HG02870 (cell line): ENCODE measurements around the gene CASP3.
"Not testable (repeated sequence)": the region's sequence is repeated elsewhere in the genome, so short reads cannot be mapped to it uniquely, and the experiment has no call there.

Source experiments
- ATAC-seq: cut with Tn5 transposase; IDR thresholded peaks from one replicate; pipeline ENCODE4 v1.9.1; 2021; ENCODE audit warnings: mild to moderate bottlenecking, moderate library complexity; ENCODE audit not compliant: unreplicated experiment

Gene CASP3

DNA sequence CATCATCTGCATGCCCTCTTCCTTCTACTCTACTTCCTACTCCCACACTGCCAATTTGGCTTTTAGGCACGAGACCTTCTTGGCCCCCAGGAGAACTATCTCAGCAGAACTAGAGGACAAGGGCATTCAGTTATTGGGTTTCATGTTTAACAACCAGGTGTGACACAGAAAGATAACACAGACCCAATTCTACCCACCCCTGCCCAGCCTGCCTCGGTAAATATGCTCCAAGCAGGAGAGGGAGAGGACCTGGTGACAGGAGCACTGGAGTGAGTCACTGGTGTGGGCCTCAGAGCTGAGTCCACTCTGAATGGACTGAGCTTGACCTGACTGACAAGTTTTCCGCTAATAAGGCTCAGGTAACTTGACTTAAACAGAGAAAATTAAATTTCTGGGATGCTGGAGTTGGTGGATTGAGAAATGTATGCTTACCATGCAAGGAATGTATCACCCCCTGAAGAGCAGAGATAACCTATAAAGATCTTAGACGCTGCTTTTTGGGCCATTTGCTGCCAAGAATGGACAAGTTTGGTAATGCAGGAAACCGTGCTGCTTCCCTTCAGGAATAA, 52.5 kb downstream of the CASP3 start:
- no peak for ATAC-seq

DNA sequence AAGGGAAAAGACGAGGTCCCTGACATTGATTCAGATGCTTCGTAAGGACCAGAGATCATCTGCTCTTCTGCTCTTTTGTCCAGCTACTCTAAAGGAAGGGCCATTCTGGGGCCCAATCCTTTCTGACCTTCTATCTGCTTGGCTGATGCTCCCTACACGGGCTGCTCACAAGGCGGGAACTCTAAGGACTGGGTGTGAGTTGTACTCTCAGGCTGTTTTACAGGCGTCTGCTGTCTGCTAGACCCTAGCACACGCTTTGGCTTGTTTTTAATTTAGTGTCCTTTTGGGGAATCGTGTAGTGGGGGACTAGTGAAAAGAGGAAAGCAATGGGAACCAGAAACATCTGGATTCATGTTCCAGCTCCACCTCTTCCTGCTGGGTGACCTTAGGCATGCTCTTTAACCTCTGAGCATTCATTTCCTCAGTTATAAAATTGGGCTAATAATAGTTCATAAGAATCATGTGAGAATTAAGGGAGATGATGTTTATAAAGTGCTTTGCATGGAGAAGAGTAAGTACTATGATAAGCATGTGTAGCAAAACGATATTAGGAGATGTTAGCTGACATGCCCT, 53.1 kb downstream of the CASP3 start:
- ATAC-seq = no peak

DNA sequence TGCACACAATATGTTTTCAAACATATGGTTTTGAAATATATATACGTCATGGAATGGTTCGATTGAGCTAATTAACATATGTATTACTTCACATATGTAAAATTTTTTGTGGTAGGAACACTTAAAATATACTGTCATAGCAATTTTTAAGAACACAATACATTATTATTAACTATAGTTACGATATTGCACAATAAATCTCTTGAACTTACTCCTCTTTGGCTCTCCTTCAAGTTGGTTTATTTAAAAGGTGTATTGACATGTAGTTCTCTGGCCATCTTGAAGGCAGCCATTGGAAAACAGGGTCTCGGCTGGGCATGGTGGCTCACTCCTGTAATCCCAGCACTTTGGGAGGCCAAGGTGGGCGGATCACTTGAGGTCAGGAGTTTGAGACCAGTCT, 53.8 kb downstream of the CASP3 start:
- no peak for ATAC-seq

DNA sequence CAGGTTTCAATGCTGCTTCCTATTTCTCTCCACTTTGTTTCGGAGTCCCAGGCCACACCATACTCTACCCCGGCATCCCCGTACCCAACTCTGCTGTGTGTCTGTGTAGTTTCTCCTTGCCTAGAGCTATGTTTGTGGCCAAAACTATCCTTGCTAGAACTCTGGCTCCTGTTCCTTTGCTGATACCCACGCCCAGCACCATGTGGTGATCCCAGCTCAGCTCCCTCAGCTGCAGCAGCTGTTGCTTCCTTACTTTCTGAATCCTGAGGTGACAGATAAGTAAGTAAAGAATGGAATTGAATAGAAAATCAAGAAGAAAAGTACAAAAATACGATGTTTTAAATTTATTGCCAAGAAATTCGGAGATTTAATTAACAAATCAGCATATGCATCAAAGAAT, 55.8 kb downstream of the CASP3 start:
- no peak for ATAC-seq

DNA sequence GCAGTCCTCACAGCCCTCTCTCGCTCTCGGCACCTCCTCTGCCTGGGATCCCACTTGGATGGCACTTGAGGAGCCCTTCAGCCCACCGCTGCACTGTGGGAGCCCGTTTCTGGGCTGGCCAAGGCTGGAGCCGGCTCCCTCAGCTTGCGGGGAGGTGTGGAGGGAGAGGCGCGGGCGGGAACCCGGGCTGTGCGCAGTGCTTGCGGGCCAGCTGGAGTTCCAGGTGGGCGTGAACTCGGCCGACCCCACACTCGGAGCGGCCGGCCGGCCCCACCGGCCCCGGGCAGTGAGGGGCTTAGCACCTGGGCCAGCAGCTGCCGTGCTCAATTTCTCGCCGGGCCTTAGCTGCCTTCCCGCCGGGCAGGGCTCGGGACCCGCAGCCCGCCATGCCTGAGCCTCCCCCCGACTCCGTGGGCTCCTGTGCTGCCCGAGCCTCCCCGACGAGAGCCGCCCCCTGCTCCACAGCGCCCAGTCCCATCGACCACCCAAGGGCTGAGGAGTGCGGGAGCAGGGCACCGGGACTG, 57.4 kb downstream of the CASP3 start:
- ATAC-seq = not testable (repeated sequence)

DNA sequence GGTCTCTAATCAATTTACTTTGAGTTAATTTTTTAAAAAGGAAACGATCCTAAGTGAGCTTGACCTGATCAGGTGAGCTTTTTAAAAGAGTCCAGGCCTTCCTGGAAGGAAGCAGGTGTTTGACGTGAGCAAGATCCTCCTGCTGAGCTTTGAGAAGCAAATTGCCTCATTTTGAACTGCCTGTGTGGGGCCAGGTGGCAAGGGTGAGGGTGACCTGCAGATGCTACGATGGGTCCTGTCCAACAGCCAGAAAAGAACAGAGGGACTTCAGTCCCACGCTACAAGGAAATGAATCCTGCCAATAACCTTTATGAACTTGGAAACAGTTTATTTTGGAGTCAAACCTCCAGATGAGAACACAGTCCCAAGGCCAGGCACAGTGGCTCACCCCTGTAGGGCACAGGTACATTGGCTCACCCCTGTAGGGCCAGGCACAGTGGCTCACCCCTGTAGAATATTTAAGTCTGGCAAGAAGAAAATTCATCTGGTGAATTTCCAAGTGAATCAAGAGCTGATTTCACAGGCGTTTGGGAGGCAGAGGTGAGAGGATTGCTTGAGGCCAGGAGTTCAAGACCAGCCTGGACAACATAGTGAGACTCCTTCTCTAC, 58.1 kb downstream of the CASP3 start:
- no peak for ATAC-seq

DNA sequence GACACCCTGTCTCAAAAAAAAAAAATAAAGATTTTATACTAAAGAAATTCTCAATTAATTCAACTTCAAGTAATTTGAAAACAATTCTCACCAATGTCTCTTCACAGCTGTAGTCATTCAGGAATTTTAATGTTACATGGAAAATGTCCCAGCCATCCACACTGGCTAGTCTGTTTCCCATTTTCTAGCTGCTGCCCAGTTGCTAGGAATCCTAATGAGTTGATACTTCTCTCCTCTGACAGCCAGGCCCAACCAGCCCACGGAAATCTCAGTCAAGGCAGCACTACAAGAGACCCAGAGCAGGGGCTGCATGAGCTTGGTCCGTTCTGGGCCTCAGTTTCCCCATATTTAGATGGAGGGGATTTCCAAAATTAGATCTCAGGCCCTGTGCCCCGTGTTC, 59.1 kb downstream of the CASP3 start:
- no peak for ATAC-seq

DNA sequence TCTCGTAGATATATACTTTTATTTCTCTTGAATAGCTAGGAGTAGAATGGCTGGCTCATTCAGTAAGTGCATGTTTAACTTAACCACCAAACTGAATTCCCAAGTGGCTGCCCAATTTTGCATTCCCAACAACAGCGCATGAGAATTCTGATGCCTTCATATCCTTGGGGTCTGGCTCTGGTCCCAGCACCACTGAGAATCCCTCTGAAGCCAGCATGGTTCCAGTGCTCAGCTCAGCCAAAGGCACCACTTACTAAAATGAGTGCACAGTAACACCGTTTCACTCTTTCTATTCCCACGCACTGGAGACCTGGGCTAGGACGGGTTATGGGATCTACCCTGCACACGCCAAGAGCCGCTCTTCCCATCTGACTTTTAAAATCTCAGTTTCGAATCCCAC, 60.4 kb downstream of the CASP3 start:
- no peak for ATAC-seq

DNA sequence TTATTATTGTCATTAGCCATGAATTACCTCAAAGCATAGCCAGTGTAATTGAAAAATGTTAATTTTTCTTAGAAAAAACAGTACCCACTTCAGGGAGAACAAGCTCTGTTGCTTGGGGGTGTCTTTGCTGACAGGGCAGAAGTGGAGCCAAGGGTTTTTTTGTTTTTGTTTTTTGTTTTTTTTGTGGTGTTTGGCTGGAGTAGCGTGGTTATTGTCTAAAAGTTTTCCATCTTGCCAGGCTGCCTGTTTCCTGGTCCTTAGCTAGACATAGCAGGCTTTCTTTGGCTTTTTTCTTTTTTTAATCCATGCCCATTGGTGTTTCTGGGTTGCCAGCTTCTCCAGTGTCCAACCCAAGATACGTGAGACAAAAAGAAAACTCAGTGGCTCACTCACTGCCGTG, 61.5 kb downstream of the CASP3 start:
- no peak for ATAC-seq

DNA sequence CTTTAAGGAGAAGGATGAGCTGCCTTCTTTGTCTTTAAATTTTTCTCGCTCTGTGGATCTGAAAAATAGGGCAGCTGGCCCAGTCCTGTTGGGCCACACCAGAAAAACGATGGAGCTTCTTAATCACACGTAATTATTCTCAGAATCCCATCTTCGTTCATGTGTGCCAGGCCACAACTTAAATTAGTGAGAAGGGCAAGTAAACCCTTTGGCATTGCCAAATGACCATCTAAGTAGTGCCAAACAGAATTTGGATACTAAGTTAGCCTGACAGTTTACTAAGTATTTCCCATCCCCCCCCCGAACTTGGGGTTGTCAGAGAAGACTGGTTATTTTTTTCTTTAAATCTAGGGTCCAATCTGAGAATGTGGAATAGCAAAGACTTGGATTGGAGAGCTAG, 62.0 kb downstream of the CASP3 start:
- ATAC-seq = no peak

DNA sequence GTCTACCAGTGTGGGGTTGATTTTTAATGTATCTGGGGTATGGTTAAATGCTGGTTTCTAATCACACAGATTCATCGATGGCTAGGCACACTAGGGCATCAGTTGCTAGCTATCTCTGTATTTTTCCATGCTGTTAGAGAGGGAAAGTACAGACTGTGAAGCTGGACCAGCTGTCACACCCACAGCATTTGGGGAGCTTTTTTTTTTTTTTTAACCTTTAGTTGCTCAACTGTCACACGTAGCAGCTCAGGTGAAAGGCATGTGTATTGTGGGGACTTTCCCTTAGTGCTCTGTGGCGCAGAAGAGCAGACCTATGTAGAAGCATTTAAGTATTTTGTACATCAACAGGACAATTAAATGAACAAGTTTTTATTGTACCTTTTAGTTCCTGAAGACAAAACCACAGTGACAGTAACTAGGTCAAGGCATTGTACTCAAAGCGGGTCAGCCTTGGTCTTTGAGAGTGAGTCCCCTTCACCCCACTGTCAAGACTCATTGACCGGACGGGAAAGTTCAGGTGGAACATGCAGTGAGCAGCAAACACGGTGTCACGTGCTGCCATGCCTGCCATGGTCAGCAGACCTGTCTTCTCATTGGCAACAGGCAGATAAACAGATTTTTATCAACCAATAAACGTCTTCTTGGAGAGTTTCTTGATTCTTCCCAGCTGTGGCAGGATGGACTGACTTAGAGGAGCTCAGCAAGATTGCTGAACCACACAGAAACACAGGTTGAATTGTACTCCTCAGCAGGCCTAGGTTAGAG, 65.3 kb downstream of the CASP3 start:
- ATAC-seq = peak; percentile 77
